Measurements from ENCODE around the gene HS2ST1.

DNA sequence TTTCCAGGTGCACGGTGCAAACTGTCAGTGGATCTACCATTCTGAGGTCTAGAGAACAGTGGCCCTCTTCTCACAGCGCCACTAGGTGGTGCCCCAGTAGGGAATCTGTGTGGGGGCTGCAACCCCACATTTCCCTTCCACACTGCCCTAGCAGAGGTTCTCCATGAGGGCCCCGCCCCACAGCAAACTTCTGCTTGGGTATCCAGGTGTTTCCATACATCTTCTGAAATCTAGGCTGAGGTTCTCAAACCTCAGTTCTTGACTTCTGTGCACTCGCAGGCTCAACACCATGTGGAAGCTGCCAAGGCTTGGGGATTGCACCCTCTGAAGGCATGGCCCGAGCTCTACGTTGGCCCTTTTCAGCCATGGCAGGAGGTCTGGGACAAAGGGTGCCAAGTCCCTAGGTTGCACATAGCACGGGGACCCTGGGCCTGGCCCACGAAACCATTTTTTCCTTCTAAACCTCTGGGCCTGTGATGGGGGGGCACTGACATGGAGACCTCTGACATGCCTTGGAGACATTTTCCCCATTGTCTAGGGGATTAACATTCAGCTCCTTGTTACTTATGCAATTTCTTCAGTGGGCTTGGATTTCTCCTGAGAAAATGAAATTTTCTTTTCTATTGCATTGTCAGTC is 10.0 kb downstream of the HS2ST1 start:
- TF ChIP-seq CTCF (conservative IDR thresholded peaks at IDR 0.05; ENCODE audit: low read depth, low read length) (no peak), EZH2 (IDR thresholded peaks at IDR 0.05; ENCODE audit: borderline replicate concordance, low read depth, low read length, poor library complexity, severe bottlenecking) (no peak)

Measured in A673 (cell line).